GM21825 (cell line): Measurements from ENCODE around the gene ANKMY1.
"Not testable (repeated sequence)": the region's sequence is repeated elsewhere in the genome, so short reads cannot be mapped to it uniquely, and the experiment has no call there.

Source experiments
- ATAC-seq: cut with Tn5 transposase; IDR thresholded peaks from one replicate; pipeline ENCODE4 v1.9.1; 2021; ENCODE audit warnings: mild to moderate bottlenecking, moderate library complexity; ENCODE audit not compliant: unreplicated experiment

ANKMY1 gene

DNA sequence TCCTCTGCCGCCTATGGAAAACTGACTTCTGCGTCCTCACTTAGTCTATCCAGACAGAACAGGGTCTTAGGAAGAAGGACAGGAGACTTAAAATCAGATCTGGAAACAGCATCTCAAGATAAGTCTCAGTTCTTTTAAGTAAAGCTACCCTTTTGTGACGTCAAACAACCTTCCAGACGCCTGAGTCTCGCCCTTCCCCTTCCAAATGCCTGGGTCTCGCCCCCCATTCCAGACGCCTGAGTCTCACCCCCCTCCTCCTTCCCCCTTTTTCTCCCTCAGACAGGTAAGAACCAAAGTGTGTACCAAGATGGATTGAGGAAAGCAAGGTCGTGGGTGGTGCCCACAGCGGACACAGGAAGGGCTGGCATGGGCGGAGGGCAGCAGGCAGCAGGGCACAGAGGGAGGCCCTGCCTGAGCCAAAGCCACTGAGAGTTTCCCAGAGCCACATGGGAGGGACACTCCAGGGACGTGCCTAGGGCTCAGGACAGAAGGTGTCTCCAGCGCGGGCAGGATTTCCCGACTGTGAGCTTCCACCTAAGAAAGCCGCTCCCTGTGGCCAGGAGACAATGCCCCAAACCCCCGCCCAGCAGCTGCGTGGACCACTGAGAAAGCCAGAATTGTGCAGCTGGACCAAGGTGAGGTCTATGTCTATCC, 51.3 kb downstream of the ANKMY1 start:
- no peak for ATAC-seq

- no peak for ATAC-seq
Observed at GRCh38 chr2:240505910-240506309, 51.9 kb downstream of the ANKMY1 start.

- ATAC-seq = no peak
Observed at GRCh38 chr2:240503848-240504247, 53.9 kb downstream of the ANKMY1 start.

GRCh38 chr2:240503375-240503774, 54.4 kb downstream of the ANKMY1 start:
- ATAC-seq = no peak

DNA sequence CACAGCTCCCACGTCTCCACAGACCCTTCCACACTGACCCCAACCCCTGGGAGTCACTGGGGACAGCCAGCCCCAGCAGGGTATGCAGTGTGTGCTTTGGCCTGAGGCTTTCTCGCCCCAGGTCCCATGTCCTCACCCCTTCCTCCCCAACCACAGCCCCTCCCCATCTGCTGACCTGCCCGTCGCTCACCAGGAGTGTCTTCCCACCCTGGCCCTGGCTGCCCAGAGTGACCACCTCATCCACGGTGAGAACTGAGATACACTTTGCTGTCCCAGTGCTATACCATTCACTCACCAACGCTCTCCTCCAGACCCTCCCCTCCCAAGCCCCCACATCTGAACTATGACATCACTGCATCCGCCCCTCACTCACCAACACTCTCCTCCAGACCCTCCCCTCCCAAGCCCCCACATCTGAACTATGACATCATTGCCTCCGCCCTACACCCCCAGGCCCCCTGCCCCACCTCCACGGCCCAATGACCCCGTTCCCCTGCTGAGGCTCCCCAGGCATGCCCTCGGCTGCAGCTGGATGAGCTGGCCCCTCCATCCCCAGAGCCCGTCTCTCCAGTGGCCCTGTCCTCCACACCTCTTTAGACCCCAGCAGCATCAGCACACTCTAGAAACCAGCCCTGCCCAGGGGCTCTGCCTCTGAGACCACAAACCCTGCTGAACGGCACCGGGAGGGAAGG, 55.2 kb downstream of the ANKMY1 start:
- no peak for ATAC-seq

DNA sequence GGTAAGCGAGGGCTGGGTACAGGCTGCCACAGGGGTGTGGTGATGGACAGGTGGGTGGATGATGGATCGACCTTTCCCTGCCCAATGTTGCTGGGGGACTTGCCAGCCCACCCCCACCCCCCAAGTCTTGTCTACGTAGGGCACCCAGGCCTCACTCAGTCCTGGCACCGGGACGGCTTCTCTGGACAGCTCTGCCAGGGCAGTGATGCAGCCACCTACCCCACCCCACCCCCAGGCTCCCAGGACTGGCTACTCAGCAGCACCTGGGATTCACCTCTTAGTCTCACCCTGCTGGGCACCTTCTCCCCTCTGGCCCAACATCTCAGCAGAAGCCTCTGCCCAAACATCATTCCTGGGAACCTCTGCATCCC, 55.7 kb downstream of the ANKMY1 start:
- no peak for ATAC-seq

- no peak for ATAC-seq
Observed at GRCh38 chr2:240501531-240501991, 56.2 kb downstream of the ANKMY1 start.

- ATAC-seq = no peak
Observed at GRCh38 chr2:240500561-240501423, 57.0 kb downstream of the ANKMY1 start.

DNA sequence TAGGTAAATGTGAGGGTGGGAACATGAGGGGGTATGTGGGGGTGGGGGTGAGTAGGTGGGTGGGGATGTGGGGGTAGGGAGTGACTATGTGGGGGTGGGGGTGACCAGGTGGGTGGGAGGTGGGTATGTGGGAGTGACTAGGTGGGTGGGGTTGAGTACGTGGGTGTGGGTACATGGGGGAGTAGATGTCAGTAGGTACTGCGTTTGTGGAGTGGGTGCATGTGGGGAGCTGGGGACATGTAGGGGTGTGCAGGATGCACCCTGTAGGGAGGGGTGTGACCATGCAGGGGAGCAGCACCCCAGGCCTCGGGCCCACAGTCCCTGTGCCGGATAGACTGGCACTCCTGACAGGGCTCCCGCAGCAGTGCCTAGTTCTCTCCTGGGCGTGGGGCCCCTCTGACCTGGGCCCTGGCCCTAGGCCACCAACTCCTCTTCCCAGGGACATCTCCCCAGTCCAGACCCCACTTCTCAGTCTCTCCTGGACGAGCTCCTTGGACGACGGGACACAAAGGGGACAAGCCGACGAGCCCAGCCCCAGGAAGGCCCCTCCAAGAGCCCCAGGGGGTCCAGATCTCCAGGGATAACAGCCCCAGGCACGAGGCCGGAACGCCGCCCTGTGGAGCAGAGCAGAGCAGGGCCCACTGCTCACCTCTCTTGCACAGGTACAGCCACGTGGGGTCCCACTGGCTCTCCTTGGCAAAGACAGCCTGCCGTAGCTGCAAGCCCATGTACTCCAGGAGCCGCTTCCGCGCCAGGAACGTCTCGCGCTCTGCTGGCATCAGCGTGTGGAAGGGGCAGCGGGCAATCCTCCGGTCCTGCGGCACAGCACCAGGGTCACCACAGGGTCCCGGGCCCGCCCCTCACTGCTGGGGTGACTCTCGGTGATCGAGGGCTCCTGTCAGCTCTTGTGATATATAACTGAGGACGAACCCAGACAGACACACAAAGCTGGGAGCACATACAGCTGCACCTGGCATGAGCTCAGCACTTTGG, 58.2 kb downstream of the ANKMY1 start:
- ATAC-seq = no peak

- no peak for ATAC-seq
Observed at GRCh38 chr2:240498958-240499260, 58.9 kb downstream of the ANKMY1 start.

DNA sequence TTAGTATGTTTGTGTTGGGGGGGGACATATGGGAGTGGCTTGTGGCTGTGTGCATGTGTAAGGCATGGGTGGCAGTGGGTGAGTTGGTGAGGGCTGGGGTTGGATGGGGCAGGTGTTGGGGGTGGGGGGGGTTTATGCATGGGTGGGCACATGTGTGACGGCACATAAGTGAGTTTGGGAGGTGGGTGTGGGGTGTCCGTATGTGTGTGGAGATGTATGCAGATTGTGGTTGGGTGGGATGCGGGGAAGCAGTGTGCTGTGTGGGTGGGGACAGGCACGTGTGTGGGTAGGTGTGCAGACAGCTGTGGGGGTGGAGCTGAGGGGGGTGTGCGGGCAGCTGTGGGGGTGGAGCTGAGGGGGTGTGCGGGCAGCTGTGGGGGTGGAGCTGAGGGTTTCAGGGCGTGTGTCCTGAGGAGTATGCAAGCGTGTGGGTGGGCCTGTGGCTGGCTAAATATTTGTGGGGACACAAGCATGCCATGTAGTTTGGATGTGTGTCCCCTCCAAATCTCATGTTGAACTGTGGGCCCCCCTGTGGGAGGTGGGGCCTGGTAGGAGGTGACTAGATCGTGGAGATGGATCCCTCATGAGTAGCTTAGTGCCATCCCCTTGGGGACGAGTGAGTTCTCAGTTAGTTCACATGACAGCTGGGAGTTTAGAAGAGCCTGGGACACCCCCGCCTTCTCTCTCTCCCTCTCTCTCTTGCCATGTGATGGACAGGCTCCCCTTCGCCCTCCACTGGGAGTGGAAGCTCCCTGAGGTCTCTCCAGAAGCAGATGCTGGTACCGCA, 59.4 kb downstream of the ANKMY1 start:
- no peak for ATAC-seq

GRCh38 chr2:240497082-240497481, 60.7 kb downstream of the ANKMY1 start:
- not testable (repeated sequence) for ATAC-seq

DNA sequence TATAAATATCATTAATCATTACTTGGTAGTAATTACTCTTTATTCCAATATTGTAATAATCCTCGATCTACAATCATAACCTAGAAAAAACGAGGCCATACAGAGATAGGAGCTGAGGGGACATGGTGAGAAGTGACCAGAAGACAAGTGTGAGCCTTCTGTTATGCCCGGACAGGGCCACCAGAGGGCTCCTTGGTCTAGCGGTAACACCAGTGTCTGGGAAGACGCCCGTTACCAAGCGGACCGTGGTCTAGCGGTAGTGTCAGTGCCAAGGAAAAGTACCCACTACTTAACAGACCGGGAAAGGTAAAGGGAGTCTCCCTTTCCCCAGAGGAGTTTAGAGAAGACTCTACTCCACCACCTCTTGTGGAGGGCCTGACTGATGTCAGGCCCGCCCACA, 62.8 kb downstream of the ANKMY1 start:
- not testable (repeated sequence) for ATAC-seq

- no peak for ATAC-seq
Observed at GRCh38 chr2:240494194-240494793, 63.5 kb downstream of the ANKMY1 start.

- no peak for ATAC-seq
Observed at GRCh38 chr2:240491483-240491882, 66.3 kb downstream of the ANKMY1 start.

GRCh38 chr2:240482141-240482540, 75.6 kb downstream of the ANKMY1 start:
- ATAC-seq = no peak

GRCh38 chr2:240481720-240482119, 76.1 kb downstream of the ANKMY1 start:
- no peak for ATAC-seq

DNA sequence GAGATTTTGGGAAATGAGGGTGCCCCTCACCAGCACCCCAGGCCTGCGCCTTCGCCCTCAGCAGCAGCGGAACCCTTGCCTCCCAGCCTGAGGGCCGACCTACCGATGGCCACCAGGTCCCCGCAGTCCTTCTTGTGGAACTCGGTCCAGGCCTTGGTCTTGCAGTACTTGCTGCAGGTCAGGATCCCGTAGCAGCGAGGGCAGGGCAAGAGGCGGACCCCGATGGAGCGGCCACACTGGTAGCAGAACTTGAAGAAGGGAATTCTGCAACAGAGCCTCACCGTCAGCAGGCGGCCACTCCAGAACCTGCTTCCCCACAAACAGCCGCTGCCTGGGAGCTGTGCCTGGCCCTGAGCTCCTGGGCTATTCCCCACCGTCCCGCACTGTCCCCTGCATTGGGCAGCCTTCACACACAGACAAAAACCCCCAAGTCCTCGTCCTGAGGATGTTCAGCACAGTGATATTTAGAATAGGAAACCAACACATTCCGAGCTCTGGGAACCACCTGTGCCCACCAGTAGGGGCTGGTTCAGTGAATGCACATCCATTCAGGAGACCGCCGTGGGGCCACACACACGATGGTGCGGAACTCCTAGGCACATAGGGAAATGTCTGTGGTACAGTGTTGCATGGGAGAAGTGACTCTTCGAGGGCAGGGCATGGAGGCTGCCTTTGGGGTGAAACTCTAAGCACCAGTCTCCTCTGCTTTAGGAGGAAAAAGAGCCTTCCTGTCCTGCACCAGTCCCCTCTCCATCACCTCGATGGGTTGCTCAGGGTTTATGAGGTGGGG, 76.8 kb downstream of the ANKMY1 start:
- no peak for ATAC-seq

DNA sequence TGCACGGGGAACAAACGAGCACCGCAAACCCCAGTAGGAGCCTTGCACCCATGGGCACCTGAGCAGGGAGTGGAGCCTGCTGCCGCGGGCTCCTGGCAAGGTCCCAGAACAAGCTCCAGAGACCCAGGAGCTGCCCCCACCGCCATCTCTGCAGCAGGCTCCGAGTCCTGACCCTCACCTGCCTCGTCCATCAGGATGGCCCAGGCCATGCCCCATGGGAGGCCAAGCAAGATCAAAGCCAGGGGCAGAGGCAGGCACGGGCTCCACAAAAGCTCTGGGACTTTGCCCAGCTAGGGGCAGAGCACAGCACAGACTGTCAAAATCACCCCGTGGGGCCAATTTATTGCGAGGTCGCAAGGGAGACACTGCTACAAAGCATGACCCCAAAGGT, 78.7 kb downstream of the ANKMY1 start:
- ATAC-seq = no peak
